OCI-LY3 (cell line): ENCODE results near the gene CORO2B.

Source experiments
- H2AFZ ChIP-seq: fragments of 200-600, 300-600 bp; shearing (Covaris generic); 2 replicates; pipeline ENCODE4 v1.6.0; 2014; ENCODE audit warnings: antibody characterized with exemption, low read depth, low read length
- H3K27ac ChIP-seq: fragments of 200-600, 300-600 bp; sonication (generic); 2 replicates; pipeline ENCODE4 v1.5.1; 2014; ENCODE audit warnings: mild to moderate bottlenecking, low read length, moderate library complexity, mixed read lengths
- H3K27me3 ChIP-seq: fragments of 200-600, 300-600 bp; sonication (generic); 2 replicates; pipeline ENCODE4 v1.6.1; 2014; ENCODE audit warnings: low read depth, low read length, mixed read lengths
- H3K36me3 ChIP-seq: fragments of 200-600, 300-600 bp; sonication (generic); replicated peaks from 2 replicates; pipeline ENCODE3; 2014; ENCODE audit warnings: low read depth, low read length, mixed read lengths
- H3K4me1 ChIP-seq: fragments of 300-600, 200-600 bp; sonication (generic); 2 replicates; pipeline ENCODE4 v1.6.1; 2014; ENCODE audit warnings: low read length, mixed read lengths
- H3K4me2 ChIP-seq: fragments of 200-600, 300-600 bp; sonication (generic); 2 replicates; pipeline ENCODE4 v1.6.1; 2014; ENCODE audit warnings: low read length, mixed read lengths
- H3K4me3 ChIP-seq: fragments of 300-600, 200-600 bp; sonication (generic); 2 replicates; pipeline ENCODE4 v1.5.1; 2014; ENCODE audit warnings: antibody characterized with exemption, mild to moderate bottlenecking, low read length, moderate library complexity
- H3K79me2 ChIP-seq: fragments of 300-600, 200-600 bp; shearing (Covaris generic); 2 replicates; pipeline ENCODE4 v1.6.1; 2014; ENCODE audit warnings: mild to moderate bottlenecking, low read length, mixed read lengths
- H3K9ac ChIP-seq: fragments of 300-600, 200-600 bp; shearing (Covaris generic); 2 replicates; pipeline ENCODE4 v1.6.0; 2014; ENCODE audit warnings: mild to moderate bottlenecking, low read length, moderate library complexity
- H3K9me3 ChIP-seq: fragments of 200-600, 300-600 bp; shearing (Covaris generic); 2 replicates; pipeline ENCODE4 v1.6.1; 2014; ENCODE audit warnings: low read length, mixed read lengths; ENCODE audit not compliant: insufficient read depth
- H4K20me1 ChIP-seq: fragments of 200-600, 300-600 bp; sonication (generic); 2 replicates; pipeline ENCODE4 v1.6.1; 2016; ENCODE audit warnings: low read length, mixed read lengths; ENCODE audit not compliant: insufficient read depth
- EZH2phosphoT487 ChIP-seq: fragments of 200-600 bp; shearing (Covaris generic); IDR thresholded peaks from 2 replicates; pipeline ENCODE4 v1.6.1; 2018; ENCODE audit warnings: antibody characterized with exemption, mixed run types, low read depth
- TF ChIP-seq, protein P1 (sequence below): fragments of 200-600, 300-600 bp; sonication (generic); IDR thresholded peaks from 2 replicates; pipeline ENCODE4 v1.5.1; 2014; ENCODE audit warnings: antibody characterized with exemption, low read length, low read depth

The CORO2B gene

GRCh38 chr15:68615301-68615700 lies 36.5 kb downstream of the CORO2B start:
- H3K9ac ChIP-seq = no peak overlapping the region
- TF ChIP-seq, protein P1, sequence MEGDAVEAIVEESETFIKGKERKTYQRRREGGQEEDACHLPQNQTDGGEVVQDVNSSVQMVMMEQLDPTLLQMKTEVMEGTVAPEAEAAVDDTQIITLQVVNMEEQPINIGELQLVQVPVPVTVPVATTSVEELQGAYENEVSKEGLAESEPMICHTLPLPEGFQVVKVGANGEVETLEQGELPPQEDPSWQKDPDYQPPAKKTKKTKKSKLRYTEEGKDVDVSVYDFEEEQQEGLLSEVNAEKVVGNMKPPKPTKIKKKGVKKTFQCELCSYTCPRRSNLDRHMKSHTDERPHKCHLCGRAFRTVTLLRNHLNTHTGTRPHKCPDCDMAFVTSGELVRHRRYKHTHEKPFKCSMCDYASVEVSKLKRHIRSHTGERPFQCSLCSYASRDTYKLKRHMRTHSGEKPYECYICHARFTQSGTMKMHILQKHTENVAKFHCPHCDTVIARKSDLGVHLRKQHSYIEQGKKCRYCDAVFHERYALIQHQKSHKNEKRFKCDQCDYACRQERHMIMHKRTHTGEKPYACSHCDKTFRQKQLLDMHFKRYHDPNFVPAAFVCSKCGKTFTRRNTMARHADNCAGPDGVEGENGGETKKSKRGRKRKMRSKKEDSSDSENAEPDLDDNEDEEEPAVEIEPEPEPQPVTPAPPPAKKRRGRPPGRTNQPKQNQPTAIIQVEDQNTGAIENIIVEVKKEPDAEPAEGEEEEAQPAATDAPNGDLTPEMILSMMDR = no peak
- no peak for TF ChIP-seq EZH2phosphoT487

DNA sequence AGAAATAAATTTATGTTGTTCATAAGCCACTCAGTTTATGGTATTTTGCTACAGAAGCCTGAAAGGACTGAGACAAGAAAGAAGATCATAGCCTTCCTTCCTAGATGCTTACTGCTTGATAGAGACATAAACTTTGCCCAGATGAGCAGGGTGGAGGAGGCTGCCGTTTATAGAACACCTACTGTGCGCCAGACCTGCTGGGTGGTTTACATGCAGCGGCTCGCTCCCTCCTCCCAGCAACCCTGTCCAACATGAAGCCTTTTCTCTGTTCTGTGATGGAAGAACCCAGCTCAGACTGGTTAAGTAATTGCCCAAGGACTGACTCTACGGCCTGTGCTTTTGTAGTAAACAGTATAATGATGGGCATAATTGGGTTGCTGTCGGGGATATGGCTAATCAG lies 37.0 kb downstream of the CORO2B start:
- Histone ChIP-seq H3K4me2 (no peak overlapping the region), H3K9ac (no peak overlapping the region), H3K79me2 (no peaks in the 10 kb centered on the region), H3K4me3 (no peak overlapping the region), H3K27me3 (peaks cover 52% of the 10 kb centered on the region), H3K4me1 (no peaks in the 10 kb centered on the region), H3K36me3 (no peaks in the 10 kb centered on the region), H3K9me3 (no peaks in the 10 kb centered on the region), H3K27ac (no peak overlapping the region), H2AFZ (no peak overlapping the region), H4K20me1 (no peaks in the 10 kb centered on the region)
- TF ChIP-seq, protein P1 = no peak
- no peak for TF ChIP-seq EZH2phosphoT487

More at GRCh38 chr15:68615301-68615700, 36.5 kb downstream of the CORO2B start:
- H2AFZ ChIP-seq = no peak overlapping the region
- no peaks in the 10 kb centered on the region for H4K20me1 ChIP-seq
- peaks cover 52% of the 10 kb centered on the region for H3K27me3 ChIP-seq
- no peak overlapping the region for H3K4me3 ChIP-seq
- H3K4me2 ChIP-seq = no peak overlapping the region
- H3K79me2 ChIP-seq = no peaks in the 10 kb centered on the region
- no peaks in the 10 kb centered on the region for H3K9me3 ChIP-seq
- no peaks in the 10 kb centered on the region for H3K36me3 ChIP-seq
- H3K4me1 ChIP-seq = no peaks in the 10 kb centered on the region
- H3K27ac ChIP-seq = no peak overlapping the region

GRCh38 chr15:68616397-68616796 lies 37.6 kb downstream of the CORO2B start:
- H3K36me3 ChIP-seq = no peaks in the 10 kb centered on the region
- no peaks in the 10 kb centered on the region for H4K20me1 ChIP-seq
- no peaks in the 10 kb centered on the region for H3K4me1 ChIP-seq
- H3K4me2 ChIP-seq = no peak overlapping the region
- no peak overlapping the region for H2AFZ ChIP-seq
- H3K79me2 ChIP-seq = no peaks in the 10 kb centered on the region
- TF ChIP-seq, protein P1 = no peak
- no peak for TF ChIP-seq EZH2phosphoT487
- H3K27me3 ChIP-seq = peaks cover 52% of the 10 kb centered on the region
- no peak overlapping the region for H3K4me3 ChIP-seq
- no peak overlapping the region for H3K27ac ChIP-seq
- no peak overlapping the region for H3K9ac ChIP-seq
- H3K9me3 ChIP-seq = no peaks in the 10 kb centered on the region

DNA sequence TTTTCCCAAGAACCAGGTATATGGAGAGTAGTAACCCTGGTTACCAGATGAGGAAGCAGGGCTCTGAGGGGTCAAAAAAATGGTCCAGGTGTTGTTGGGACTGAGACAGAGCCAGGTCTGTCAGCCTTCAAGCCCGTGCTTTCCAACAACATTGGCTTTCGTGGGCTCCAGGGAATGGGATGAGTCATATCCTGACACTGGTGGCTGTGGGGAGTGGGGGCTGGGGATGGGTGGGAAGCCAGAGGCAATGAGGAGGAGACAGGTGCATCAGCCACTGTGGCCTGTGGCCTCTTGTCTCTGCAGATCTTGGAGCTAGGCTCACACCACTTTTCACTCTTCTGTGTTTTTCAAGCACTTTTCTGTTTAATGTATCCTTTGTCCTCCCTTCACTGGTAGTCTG lies 38.2 kb downstream of the CORO2B start:
- no peaks in the 10 kb centered on the region for H3K9me3 ChIP-seq
- H3K4me2 ChIP-seq = no peak overlapping the region
- H3K4me1 ChIP-seq = no peaks in the 10 kb centered on the region
- H3K27me3 ChIP-seq = peaks cover 51% of the 10 kb centered on the region
- H3K27ac ChIP-seq = no peak overlapping the region
- no peak for TF ChIP-seq EZH2phosphoT487
- TF ChIP-seq, protein P1 = no peak
- H3K4me3 ChIP-seq = no peak overlapping the region
- no peak overlapping the region for H2AFZ ChIP-seq
- H3K9ac ChIP-seq = no peak overlapping the region
- H3K79me2 ChIP-seq = no peaks in the 10 kb centered on the region
- H3K36me3 ChIP-seq = no peaks in the 10 kb centered on the region
- H4K20me1 ChIP-seq = no peaks in the 10 kb centered on the region
